Brain microvascular endothelial cell (primary cell): ENCODE results near the gene FAM209A.

Experiments
- DNase-seq: peaks from one replicate; pipeline ENCODE4 v3.0.0-alpha.2; 2020
- H3K27ac ChIP-seq: fragments of 250-450 bp; sonication (Bioruptor Pico); 2 replicates; pipeline ENCODE4 v1.5.1; 2020; ENCODE audit warnings: mild to moderate bottlenecking, moderate library complexity
- H3K27me3 ChIP-seq: fragments of 250-450 bp; sonication (Bioruptor Pico); replicated peaks from 2 replicates; pipeline ENCODE4 v1.5.1; 2020; ENCODE audit warnings: mild to moderate bottlenecking
- H3K36me3 ChIP-seq: fragments of 250-450 bp; sonication (Bioruptor Pico); replicated peaks from 2 replicates; pipeline ENCODE4 v1.5.1; 2020; ENCODE audit warnings: mild to moderate bottlenecking
- H3K4me3 ChIP-seq: 2 replicates; pipeline ENCODE4 v1.5.1; 2011; ENCODE audit warnings: low read depth, mild to moderate bottlenecking, control low read depth, low read length, moderate library complexity
- CTCF ChIP-seq: IDR thresholded peaks from 2 replicates; pipeline ENCODE4 v1.5.1; 2011; ENCODE audit warnings: low read depth, mild to moderate bottlenecking, moderate library complexity, low read length, control low read depth, inconsistent platforms; ENCODE audit errors: missing control alignments
- in situ Hi-C: cut with HindIII; loops from 2 replicates; pipeline ENCODE4 v1.10.0; 2017; ENCODE audit warnings: low sequenced_read_pairs, low pct_ligation_motif_present

FAM209A gene

GRCh38 chr20:56504373-56505005 lies 20.1 kb upstream of the FAM209A start:
- in situ Hi-C loops, result no loop called here
- Histone ChIP-seq H3K36me3 (no peaks in the 10 kb centered on the region), H3K27me3 (no peaks in the 10 kb centered on the region), H3K27ac (no peak overlapping the region), H3K4me3 (no peak overlapping the region)
- DNase-seq, result no peak
- peak; percentile 78 for TF ChIP-seq CTCF

GRCh38 chr20:56506103-56506502 lies 18.4 kb upstream of the FAM209A start:
- in situ Hi-C loops, result no loop called here

GRCh38 chr20:56511926-56512325 lies 12.6 kb upstream of the FAM209A start:
- peaks cover 13% of the 10 kb centered on the region for H3K36me3 ChIP-seq
- in situ Hi-C loops, result no loop called here
- no peak overlapping the region for H3K4me3 ChIP-seq

More at GRCh38 chr20:56506103-56506502, 18.4 kb upstream of the FAM209A start:
- no peak for TF ChIP-seq CTCF
- DNase-seq, result peak; percentile 35
- Histone ChIP-seq H3K4me3 (no peak overlapping the region), H3K36me3 (no peaks in the 10 kb centered on the region), H3K27me3 (no peaks in the 10 kb centered on the region), H3K27ac (no peak overlapping the region)

GRCh38 chr20:56513161-56514150 lies 11.1 kb upstream of the FAM209A start:
- no peak for TF ChIP-seq CTCF
- H3K27ac ChIP-seq, result no peak overlapping the region
- H3K36me3 ChIP-seq, result peaks cover 29% of the 10 kb centered on the region
- in situ Hi-C loops, result no loop called here
- H3K27me3 ChIP-seq, result no peaks in the 10 kb centered on the region
- no peak overlapping the region for H3K4me3 ChIP-seq
- DNase-seq, result no peak

More at GRCh38 chr20:56511926-56512325, 12.6 kb upstream of the FAM209A start:
- Histone ChIP-seq H3K27ac (no peak overlapping the region), H3K27me3 (no peaks in the 10 kb centered on the region)
- no peak for TF ChIP-seq CTCF
- no peak for DNase-seq

- TF ChIP-seq CTCF, result no peak
- no peak for DNase-seq
- H3K27me3 ChIP-seq, result no peaks in the 10 kb centered on the region
- no peak overlapping the region for H3K4me3 ChIP-seq
- H3K36me3 ChIP-seq, result peaks cover 43% of the 10 kb centered on the region
- no peak overlapping the region for H3K27ac ChIP-seq
- in situ Hi-C loops, result no loop called here
These were observed 7.9 kb upstream of the FAM209A start for GRCh38 chr20:56516631-56517030.
